HepG2 (cell line): ENCODE results near the gene CAPN10. TPM values are rescaled to one million over a fixed set of nuclear protein-coding genes. Genes with fewer than 3 reads are reported as not detected.

Experiments
- CBX5 ChIP-seq: sonication (generic); formaldehyde crosslinking; IDR thresholded peaks from 2 replicates; pipeline ENCODE4 v1.4.0; 2020; ENCODE audit warnings: missing genetic modification reagents, borderline replicate concordance
- CHCHD3 ChIP-seq: sonication (generic); formaldehyde crosslinking; IDR thresholded peaks from 2 replicates; pipeline ENCODE4 v1.8.0; 2022; ENCODE audit warnings: mild to moderate bottlenecking, missing genetic modification reagents, moderate library complexity
- EED ChIP-seq: sonication (generic); formaldehyde crosslinking; IDR thresholded peaks from 2 replicates; pipeline ENCODE4 v1.5.0; 2020; ENCODE audit warnings: mild to moderate bottlenecking, missing genetic modification reagents
- EZH2 ChIP-seq: conservative IDR thresholded peaks from 2 replicates; pipeline ENCODE4 v1.6.1; 2012; ENCODE audit warnings: mild to moderate bottlenecking, low read depth, low read length, moderate library complexity
- FIP1L1 ChIP-seq: fragments of 200-400 bp; formaldehyde crosslinking; IDR thresholded peaks from 2 replicates; pipeline ENCODE4 v1.6.1; 2018; ENCODE audit warnings: low read depth, mild to moderate bottlenecking, low read length, moderate library complexity, borderline replicate concordance; ENCODE audit not compliant: insufficient read depth
- FOXA3 ChIP-seq: IDR thresholded peaks from 2 replicates; pipeline ENCODE4 v1.6.1; 2016; ENCODE audit warnings: missing genetic modification reagents, missing compliant biosample characterization
- HIVEP1 ChIP-seq: sonication (generic); formaldehyde crosslinking; IDR thresholded peaks from 2 replicates; pipeline ENCODE4 v1.4.0; 2020; ENCODE audit warnings: mild to moderate bottlenecking, missing genetic modification reagents
- HNF4G ChIP-seq, 2 experiments: sonication (generic) in 1 of 2; formaldehyde crosslinking in 1 of 2; IDR thresholded peaks; 2 replicates each; pipeline versions ENCODE4 v1.4.0 to v1.6.1; 2011 to 2020; ENCODE audit warnings: borderline replicate concordance in 2 of 2, low read depth in 2 of 2, mild to moderate bottlenecking in 2 of 2, low read length in 1 of 2, missing genetic modification reagents in 1 of 2, moderate library complexity in 1 of 2
- KDM2A ChIP-seq: sonication (generic); formaldehyde crosslinking; IDR thresholded peaks from 2 replicates; pipeline ENCODE4 v1.4.0; 2020; ENCODE audit warnings: low read depth, missing genetic modification reagents, borderline replicate concordance
- MYC ChIP-seq: sonication (generic); formaldehyde crosslinking; IDR thresholded peaks from 2 replicates; pipeline ENCODE4 v1.9.0; 2021; ENCODE audit warnings: missing genetic modification reagents, borderline replicate concordance
- NFKB2 ChIP-seq: sonication (generic); formaldehyde crosslinking; IDR thresholded peaks from 2 replicates; pipeline ENCODE4 v1.4.0; 2020; ENCODE audit warnings: missing genetic modification reagents, borderline replicate concordance
- PPARG ChIP-seq: conservative IDR thresholded peaks from 2 replicates; pipeline ENCODE4 v1.6.1; 2016; ENCODE audit warnings: missing biosample characterization, missing genetic modification reagents
- SMARCC2 ChIP-seq: fragments of 450-650 bp; IDR thresholded peaks from 2 replicates; pipeline ENCODE4 v1.6.1; 2017; ENCODE audit warnings: antibody characterized with exemption, mild to moderate bottlenecking
- SNAPC2 ChIP-seq: sonication (generic); formaldehyde crosslinking; IDR thresholded peaks from 2 replicates; pipeline ENCODE4 v1.8.1; 2022; ENCODE audit warnings: mild to moderate bottlenecking, missing genetic modification reagents
- ZHX1 ChIP-seq: sonication (generic); formaldehyde crosslinking; IDR thresholded peaks from 2 replicates; pipeline ENCODE4 v1.8.1; 2022; ENCODE audit warnings: low read depth, mild to moderate bottlenecking, missing genetic modification reagents
- ZNF225 ChIP-seq: sonication (generic); formaldehyde crosslinking; IDR thresholded peaks from 2 replicates; pipeline ENCODE4 v1.4.0; 2020; ENCODE audit warnings: mild to moderate bottlenecking, missing genetic modification reagents
- ZNF510 ChIP-seq: sonication (generic); formaldehyde crosslinking; IDR thresholded peaks from 2 replicates; pipeline ENCODE4 v1.4.0; 2020; ENCODE audit warnings: low read depth, mild to moderate bottlenecking, missing genetic modification reagents
- ZNF672 ChIP-seq: sonication (generic); formaldehyde crosslinking; IDR thresholded peaks from 2 replicates; pipeline ENCODE4 v1.8.1; 2022; ENCODE audit warnings: missing genetic modification reagents
- ZNF781 ChIP-seq: sonication (generic); formaldehyde crosslinking; IDR thresholded peaks from 2 replicates; pipeline ENCODE4 v1.5.1; 2020; ENCODE audit warnings: borderline replicate concordance, mild to moderate bottlenecking, missing genetic modification reagents; ENCODE audit errors: not compliant biosample characterization
- polyA plus RNA-seq, 8 experiments: library from polyadenylated mRNA; depleted of rRNA in 3 of 8; stranded (reverse) in 7 of 8; unstranded in 1 of 8; fragments of >200 nt; fragmentation: Illumina TruSeq in 4 of 8; extraction: Trizol in 4 of 8; gene quantifications; 2 replicates each; pipeline versions ENCODE4 v1.2.1 to v1.2.3, GENCODE V29; 2011 to 2016; ENCODE audit warnings: low read depth in 4 of 8, missing spikeins in 1 of 8, mixed read lengths in 1 of 8; ENCODE audit not compliant: insufficient read depth in 1 of 8
- total RNA-seq, 5 experiments: library from RNA; depleted of rRNA; stranded (reverse); fragments of >200 nt; fragmentation: Illumina TruSeq; extraction: Trizol; gene quantifications; 2 replicates each; pipeline ENCODE4 v1.2.3, GENCODE V29; 2016; ENCODE audit warnings: low read depth in 1 of 5
- TF ChIP-seq, protein P1 (sequence below), 2 experiments: IDR thresholded peaks; 2 replicates each; pipeline ENCODE4 v1.6.1; 2011 to 2012; ENCODE audit warnings: low read length in 2 of 2, borderline replicate concordance in 1 of 2, low read depth in 1 of 2, mild to moderate bottlenecking in 1 of 2, moderate library complexity in 1 of 2
- TF ChIP-seq, protein P2 (sequence below): sonication (generic); formaldehyde crosslinking; IDR thresholded peaks from 2 replicates; pipeline ENCODE4 v1.4.0; 2020; ENCODE audit warnings: mild to moderate bottlenecking, missing genetic modification reagents

The CAPN10 gene
- total and polyA plus RNA-seq, 2 of the 13 experiments (the other 11 are each of a cell fraction or from before 2014, with no cell fraction given), result 27.6 to 32.4 TPM

GRCh38 chr2:240604291-240604938 is 17.9 kb downstream of the CAPN10 start (continued):
- TF ChIP-seq ZHX1 (CRISPR knock-in tag) (no peak), NFKB2 (CRISPR knock-in tag) (peak; percentile 96; the same call in 1 of the 2 replicates), FOXA3 (CRISPR knock-in tag) (peak; percentile 74; the same call in 1 of the 2 replicates), EZH2 (no peak), ZNF781 (no peak), CHCHD3 (CRISPR knock-in tag) (no peak), CBX5 (CRISPR knock-in tag) (peak; percentile 63; the same call in 1 of the 2 replicates), ZNF672 (CRISPR knock-in tag) (no peak), FIP1L1 (0 out of 2 replicates have a peak, but pooled peaks have one; percentile 17), HNF4G (IDR thresholded peaks at IDR 0.05; ENCODE audit: borderline replicate concordance, low read depth, low read length) (no peak), HNF4G (CRISPR knock-in tag; IDR thresholded peaks at IDR 0.05; ENCODE audit: borderline replicate concordance, low read depth) (peak; percentile 60; the same call in 1 of the 2 replicates), EED (no peak), MYC (peak; percentile 87; the same call in 1 of the 2 replicates), ZNF225 (CRISPR knock-in tag) (no peak), PPARG (CRISPR knock-in tag) (peak; percentile 61; the same call in 1 of the 2 replicates), ZNF510 (no peak), SNAPC2 (CRISPR knock-in tag) (peak; percentile 76; the same call in 1 of the 2 replicates), HIVEP1 (CRISPR knock-in tag) (peak; percentile 51), KDM2A (CRISPR knock-in tag) (peak; percentile 94), SMARCC2 (no peak)
- TF ChIP-seq, protein P1, sequence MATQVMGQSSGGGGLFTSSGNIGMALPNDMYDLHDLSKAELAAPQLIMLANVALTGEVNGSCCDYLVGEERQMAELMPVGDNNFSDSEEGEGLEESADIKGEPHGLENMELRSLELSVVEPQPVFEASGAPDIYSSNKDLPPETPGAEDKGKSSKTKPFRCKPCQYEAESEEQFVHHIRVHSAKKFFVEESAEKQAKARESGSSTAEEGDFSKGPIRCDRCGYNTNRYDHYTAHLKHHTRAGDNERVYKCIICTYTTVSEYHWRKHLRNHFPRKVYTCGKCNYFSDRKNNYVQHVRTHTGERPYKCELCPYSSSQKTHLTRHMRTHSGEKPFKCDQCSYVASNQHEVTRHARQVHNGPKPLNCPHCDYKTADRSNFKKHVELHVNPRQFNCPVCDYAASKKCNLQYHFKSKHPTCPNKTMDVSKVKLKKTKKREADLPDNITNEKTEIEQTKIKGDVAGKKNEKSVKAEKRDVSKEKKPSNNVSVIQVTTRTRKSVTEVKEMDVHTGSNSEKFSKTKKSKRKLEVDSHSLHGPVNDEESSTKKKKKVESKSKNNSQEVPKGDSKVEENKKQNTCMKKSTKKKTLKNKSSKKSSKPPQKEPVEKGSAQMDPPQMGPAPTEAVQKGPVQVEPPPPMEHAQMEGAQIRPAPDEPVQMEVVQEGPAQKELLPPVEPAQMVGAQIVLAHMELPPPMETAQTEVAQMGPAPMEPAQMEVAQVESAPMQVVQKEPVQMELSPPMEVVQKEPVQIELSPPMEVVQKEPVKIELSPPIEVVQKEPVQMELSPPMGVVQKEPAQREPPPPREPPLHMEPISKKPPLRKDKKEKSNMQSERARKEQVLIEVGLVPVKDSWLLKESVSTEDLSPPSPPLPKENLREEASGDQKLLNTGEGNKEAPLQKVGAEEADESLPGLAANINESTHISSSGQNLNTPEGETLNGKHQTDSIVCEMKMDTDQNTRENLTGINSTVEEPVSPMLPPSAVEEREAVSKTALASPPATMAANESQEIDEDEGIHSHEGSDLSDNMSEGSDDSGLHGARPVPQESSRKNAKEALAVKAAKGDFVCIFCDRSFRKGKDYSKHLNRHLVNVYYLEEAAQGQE (IDR thresholded peaks at IDR 0.05; ENCODE audit: borderline replicate concordance in 1 of 2, low read depth in 1 of 2, low read length in 2 of 2), result peak in 1 of 2 experiments; percentile 89; a peak in 2 of 4 replicates
- TF ChIP-seq, protein P2, sequence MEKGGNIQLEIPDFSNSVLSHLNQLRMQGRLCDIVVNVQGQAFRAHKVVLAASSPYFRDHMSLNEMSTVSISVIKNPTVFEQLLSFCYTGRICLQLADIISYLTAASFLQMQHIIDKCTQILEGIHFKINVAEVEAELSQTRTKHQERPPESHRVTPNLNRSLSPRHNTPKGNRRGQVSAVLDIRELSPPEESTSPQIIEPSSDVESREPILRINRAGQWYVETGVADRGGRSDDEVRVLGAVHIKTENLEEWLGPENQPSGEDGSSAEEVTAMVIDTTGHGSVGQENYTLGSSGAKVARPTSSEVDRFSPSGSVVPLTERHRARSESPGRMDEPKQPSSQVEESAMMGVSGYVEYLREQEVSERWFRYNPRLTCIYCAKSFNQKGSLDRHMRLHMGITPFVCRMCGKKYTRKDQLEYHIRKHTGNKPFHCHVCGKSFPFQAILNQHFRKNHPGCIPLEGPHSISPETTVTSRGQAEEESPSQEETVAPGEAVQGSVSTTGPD, result no peak
